Posterior vena cava (tissue), 2 donors: Measurements from ENCODE around the gene CCDC187. TPM values are rescaled to one million over a fixed set of nuclear protein-coding genes. Genes with fewer than 3 reads are reported as not detected.
"Not testable (repeated sequence)": the region's sequence is repeated elsewhere in the genome, so short reads cannot be mapped to it uniquely, and the experiment has no call there.

Source experiments
- DNase-seq: peaks from one replicate; pipeline ENCODE4 v3.0.0-alpha.2; 2020; ENCODE audit warnings: low spot score
- intact Hi-C, 2 donors: fragments of 100-400 bp; cut with DNase I; formaldehyde crosslinking; loops; one replicate each; pipeline versions ENCODE4 v1.14.1 to v1.14.2; 2022 to 2023
- total RNA-seq, 2 donors: library from RNA; stranded (reverse); fragmentation: NEBNext Ultra II Directional; extraction: Animal tissue kit (Norgen Biotek cat#: 25700); gene quantifications; one replicate each; pipeline ENCODE4 v1.2.1, GENCODE V29; 2021
- donor health status: DM: yes; HTN: yes; CAD: no.
- donor health status: DM: yes; HTN: yes; CAD: no.

The CCDC187 gene
- total RNA-seq, 2 donors from 2014 or later, result not detected

GRCh38 chr9:136329636-136330405 lies 25.9 kb upstream of the CCDC187 start:
- intact Hi-C loops, result no loop called here
- no peak for DNase-seq

GRCh38 chr9:136329211-136329627 lies 25.3 kb upstream of the CCDC187 start:
- DNase-seq, result no peak
- intact Hi-C loops, result no loop called here

GRCh38 chr9:136328622-136329041 lies 24.7 kb upstream of the CCDC187 start:
- intact Hi-C loops, result loop anchor here in 1 of 2 donors (1.0 kb wide), 1 partner anchor 36 kb away; no protein-coding TSS in a partner anchor
- no peak for DNase-seq

GRCh38 chr9:136328011-136328621 lies 24.2 kb upstream of the CCDC187 start:
- intact Hi-C loops, result loop anchor here in 1 of 2 donors (1.0 kb wide), 1 partner anchor 36 kb away; no protein-coding TSS in a partner anchor
- DNase-seq, result no peak

- intact Hi-C loops, result loop anchor here in 1 of 2 donors (2.0 kb wide), 1 partner anchor 53 kb away; no protein-coding TSS in a partner anchor
- no peak for DNase-seq
Measured at GRCh38 chr9:136327304-136327974, 23.5 kb upstream of the CCDC187 start, which contains the start of gene GPSM1. Gene GPSM1 (plus strand): TSS chr9:136327539. CDS start chr9:136327696, 157 bp downstream.

- intact Hi-C loops, result loop anchor here in 1 of 2 donors (2.0 kb wide), 1 partner anchor 52 kb away; no protein-coding TSS in a partner anchor
- DNase-seq, result no peak
Measured at GRCh38 chr9:136326761-136327303, 22.9 kb upstream of the CCDC187 start.

GRCh38 chr9:136326061-136326760 lies 22.3 kb upstream of the CCDC187 start:
- no peak for DNase-seq
- intact Hi-C loops, result loop anchor here in 1 of 2 donors (2.0 kb wide), 1 partner anchor 51 kb away; no protein-coding TSS in a partner anchor

- DNase-seq, result no peak
- intact Hi-C loops, result no loop called here
Measured at GRCh38 chr9:136325358-136325757, 21.5 kb upstream of the CCDC187 start.

- intact Hi-C loops, result no loop called here
- DNase-seq, result no peak
Measured at GRCh38 chr9:136324501-136325300, 20.8 kb upstream of the CCDC187 start.

GRCh38 chr9:136323371-136323789 lies 19.5 kb upstream of the CCDC187 start:
- intact Hi-C loops, result no loop called here
- DNase-seq, result no peak

GRCh38 chr9:136322756-136323330 lies 18.9 kb upstream of the CCDC187 start:
- DNase-seq, result no peak
- intact Hi-C loops, result no loop called here

- intact Hi-C loops, result no loop called here
- no peak for DNase-seq
Measured at GRCh38 chr9:136321561-136321960, 17.7 kb upstream of the CCDC187 start.

- intact Hi-C loops, result not testable (repeated sequence)
Measured at GRCh38 chr9:136320972-136321371, 17.1 kb upstream of the CCDC187 start.

GRCh38 chr9:136319955-136320354 lies 16.1 kb upstream of the CCDC187 start:
- DNase-seq, intact Hi-C loops: not testable (repeated sequence)

More at GRCh38 chr9:136320972-136321371, 17.1 kb upstream of the CCDC187 start:
- not testable (repeated sequence) for DNase-seq

GRCh38 chr9:136319244-136319643 lies 15.3 kb upstream of the CCDC187 start:
- intact Hi-C loops, DNase-seq: not testable (repeated sequence)

GRCh38 chr9:136318776-136319241 lies 14.9 kb upstream of the CCDC187 start:
- intact Hi-C loops, result no loop called here
- DNase-seq, result no peak

GRCh38 chr9:136318111-136318775 lies 14.3 kb upstream of the CCDC187 start:
- intact Hi-C loops, result no loop called here
- DNase-seq, result no peak
